Measurements from ENCODE around the gene CCZ1. TPM values are rescaled to one million over a fixed set of nuclear protein-coding genes. Genes with fewer than 3 reads are reported as not detected.

Gene CCZ1
- total RNA-seq, result 35.2 and 43.1 TPM in 2 replicates

DNA sequence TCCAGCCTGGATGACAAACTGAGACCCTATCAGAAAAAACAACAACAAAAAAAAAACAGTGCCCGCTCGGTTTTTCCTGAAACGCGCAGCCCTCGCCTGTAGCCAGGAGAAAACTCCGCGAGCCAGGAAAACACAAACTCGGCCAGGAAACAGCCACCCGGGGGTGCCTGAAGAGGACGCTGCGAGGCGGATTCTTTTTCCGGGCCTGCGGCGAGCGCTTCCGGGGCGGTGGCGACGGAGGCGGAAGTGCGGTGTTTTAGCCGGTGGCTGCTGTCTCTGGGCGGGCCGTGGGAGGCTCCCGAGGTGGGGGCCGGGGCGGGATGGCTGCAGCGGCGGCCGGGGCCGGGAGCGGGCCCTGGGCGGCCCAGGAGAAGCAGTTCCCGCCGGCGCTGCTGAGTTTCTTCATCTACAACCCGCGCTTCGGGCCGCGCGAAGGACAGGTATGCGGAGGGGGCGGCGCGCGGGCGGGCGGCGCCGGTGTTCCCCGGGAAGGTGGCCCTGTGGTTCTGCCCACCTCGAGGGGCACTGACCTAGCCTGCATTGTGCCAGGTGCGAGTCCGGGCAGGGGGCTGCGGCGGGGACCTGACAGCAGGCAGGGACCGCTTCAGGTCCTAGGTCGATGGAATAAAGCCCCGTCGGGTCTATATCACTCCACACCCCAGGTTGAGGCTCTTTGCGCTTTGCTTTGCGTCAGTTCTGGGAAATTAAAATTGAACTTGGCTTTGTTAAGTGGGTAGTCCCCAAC, at the start of gene CCZ1:
CCZ1 (plus strand) TSS at position 254 of the 745 bp plus-strand sequence; CDS start at position 321, 67 bp downstream.

DNA sequence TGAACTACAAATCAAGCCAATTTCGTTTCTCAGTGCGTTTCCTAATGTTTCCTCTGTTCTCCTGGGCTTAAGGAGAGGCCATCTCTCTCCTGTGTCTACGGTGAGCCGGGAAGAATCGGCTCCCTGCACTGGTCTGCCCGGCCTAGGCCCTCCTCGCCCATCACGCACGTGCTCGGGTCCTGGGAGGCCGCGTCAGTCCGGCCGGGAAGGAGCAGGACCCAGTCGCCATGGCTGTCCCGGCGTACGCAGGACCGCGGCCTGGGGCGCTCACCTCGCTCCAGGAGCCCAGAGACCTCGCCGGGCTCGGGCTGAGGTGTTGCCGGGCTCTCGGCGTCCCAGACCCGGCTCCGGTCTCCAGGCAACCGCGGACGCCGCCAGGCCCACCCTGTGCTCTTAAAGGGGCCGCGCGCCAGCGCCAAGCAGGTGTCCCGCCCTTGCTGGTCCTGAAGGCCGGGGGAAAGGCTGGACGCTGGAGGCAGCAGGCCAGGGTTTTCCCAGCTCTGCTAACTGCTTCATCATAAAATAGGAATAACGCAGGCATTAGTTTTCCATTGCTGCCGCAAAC, 71.9 kb downstream of the CCZ1 start, which contains the start of gene RSPH10B:
RSPH10B (minus strand) TSS at position 343 of the 565 bp plus-strand sequence. CDS start 3,573 bp downstream, outside the sequence.

Other genes with a start within 250 kb of the CCZ1 start
- gene RNF216, start 117.1 kb upstream of the CCZ1 start, total RNA-seq, result 37.7 and 40.0 TPM in 2 replicates
- gene OCM, start 17.9 kb upstream of the CCZ1 start, total RNA-seq, result not detected in 2 replicates
- 0.13 and 0.63 TPM in 2 replicates for gene RSPH10B, start 72.0 kb downstream of the CCZ1 start, total RNA-seq
- 15.5 and 17.5 TPM in 2 replicates for gene PMS2, start 110.3 kb downstream of the CCZ1 start, total RNA-seq
- 28.0 and 36.1 TPM in 2 replicates for gene AIMP2, start 110.5 kb downstream of the CCZ1 start, total RNA-seq
- gene ANKRD61, start 132.6 kb downstream of the CCZ1 start, total RNA-seq, result 0.13 TPM in 1 of 2 replicates, not detected in the other
- gene EIF2AK1, start 160.4 kb downstream of the CCZ1 start, total RNA-seq, result 147 and 178 TPM in 2 replicates
- gene USP42, start 206.2 kb downstream of the CCZ1 start, total RNA-seq, result 4.6 TPM in 2 replicates